A549 (cell line): Measurements from ENCODE around the gene TTF2. TPM values are rescaled to one million over a fixed set of nuclear protein-coding genes. Genes with fewer than 3 reads are reported as not detected.

Source experiments
- ATAC-seq, 2 experiments: fragments of 200-7000 bp in 1 of 2; fragments of >200 bp in 1 of 2; cut with Nextera tagmentation in 1 of 2; cut with Tn5 transposase in 1 of 2; 3 replicates each; pipeline versions ENCODE4 v1.8.0 to v1.9.1; 2018 to 2020; ENCODE audit warnings: mild to moderate bottlenecking in 1 of 2, moderate library complexity in 1 of 2
- CTCF ChIA-PET: fragments of 300-600 bp; sonication (Branson Sonifier 250); formaldehyde crosslinking; extraction: SDS; loops from one replicate; lab custom pipeline; 2021; ENCODE audit warnings: antibody characterized with exemption, inconsistent platforms; lab: Yijun Ruan, JAX
- POLR2A ChIA-PET: fragments of 350-600 bp; formaldehyde crosslinking; extraction: SDS; loops from one replicate; lab custom pipeline; 2021; ENCODE audit warnings: antibody characterized with exemption, inconsistent platforms; lab: Yijun Ruan, JAX
- DNase-seq, 2 experiments: peaks; one replicate each; pipeline versions ENCODE4 v3.0.0 to v3.0.0-alpha.2; 2011 to 2016; ENCODE audit warnings: low read depth in 1 of 2, low spot score in 1 of 2
- FAIRE-seq: peaks from 2 replicates; lab custom pipeline; 2011; peaks lifted over from hg19 to GRCh38; lab: Jason Lieb, UNC
- H3K27ac ChIP-seq, 2 experiments: fragments of >200 bp; sonication (Bioruptor Twin); formaldehyde crosslinking; 3 replicates each; pipeline ENCODE4 v1.5.1; 2016 to 2017
- H3K4me1 ChIP-seq: fragments of >200 bp; sonication (Bioruptor Twin); formaldehyde crosslinking; 3 replicates; pipeline ENCODE4 v1.6.1; 2016
- H3K4me2 ChIP-seq: fragments of >200 bp; sonication (Bioruptor Twin); formaldehyde crosslinking; 3 replicates; pipeline ENCODE4 v1.6.1; 2016
- H3K4me3 ChIP-seq: fragments of >200 bp; sonication (Bioruptor Twin); formaldehyde crosslinking; 3 replicates; pipeline ENCODE4 v1.5.1; 2016
- H3K9me3 ChIP-seq: fragments of >200 bp; sonication (Bioruptor Twin); formaldehyde crosslinking; 3 replicates; pipeline ENCODE4 v1.6.1; 2016
- BHLHE40 ChIP-seq: IDR thresholded peaks from 2 replicates; pipeline ENCODE4 v1.6.1; 2012; ENCODE audit warnings: low read depth, low read length, inconsistent platforms
- CEBPB ChIP-seq, 2 experiments: fragments of >200 bp in 1 of 2; sonication (Bioruptor Twin) in 1 of 2; formaldehyde crosslinking in 1 of 2; IDR thresholded peaks; 2 replicates each; pipeline ENCODE4 v1.6.1; 2012 to 2016
- CHD2 ChIP-seq: fragments of 150-350 bp; IDR thresholded peaks from 2 replicates; pipeline ENCODE4 v1.6.1; 2014; ENCODE audit warnings: low read length; ENCODE audit not compliant: partially characterized antibody
- EHF ChIP-seq: fragments of 250-450 bp; sonication (Bioruptor Pico); IDR thresholded peaks from 2 replicates; pipeline ENCODE4 v1.5.0; 2020; ENCODE audit warnings: mild to moderate bottlenecking
- EHMT2 ChIP-seq: fragments of 200-600 bp; sonication (generic); IDR thresholded peaks from 2 replicates; pipeline ENCODE4 v1.6.1; 2016; ENCODE audit warnings: antibody characterized with exemption, low read depth, mild to moderate bottlenecking, moderate library complexity
- FOSB ChIP-seq: fragments of 250-450 bp; sonication (Bioruptor Pico); IDR thresholded peaks from 2 replicates; pipeline ENCODE4 v1.5.0; 2020; ENCODE audit warnings: mild to moderate bottlenecking, moderate library complexity
- HDAC2 ChIP-seq: fragments of 200-600 bp; sonication (generic); IDR thresholded peaks from 2 replicates; pipeline ENCODE4 v1.6.1; 2016
- HOXB5 ChIP-seq: fragments of 250-450 bp; sonication (Bioruptor Pico); IDR thresholded peaks from 2 replicates; pipeline ENCODE4 v1.5.0; 2020; ENCODE audit warnings: mild to moderate bottlenecking, moderate library complexity
- JUN ChIP-seq, 2 experiments: fragments of >200 bp; sonication (Bioruptor Twin); formaldehyde crosslinking; IDR thresholded peaks; 2 replicates in 1 of 2; 3 replicates in 1 of 2; pipeline ENCODE4 v1.6.1; 2016 to 2017
- KDM5A ChIP-seq: fragments of 200-600 bp; sonication (generic); IDR thresholded peaks from 2 replicates; pipeline ENCODE4 v1.6.1; 2016; ENCODE audit warnings: antibody characterized with exemption, mild to moderate bottlenecking
- MAZ ChIP-seq: fragments of 150-350 bp; IDR thresholded peaks from 2 replicates; pipeline ENCODE4 v1.6.1; 2014; ENCODE audit warnings: antibody characterized with exemption, low read depth, low read length, borderline replicate concordance
- MYC ChIP-seq: IDR thresholded peaks from 2 replicates; pipeline ENCODE4 v1.6.1; 2012; ENCODE audit warnings: mild to moderate bottlenecking, inconsistent platforms, low read length, improper control_type of control experiment, borderline replicate concordance
- NFE2L2 ChIP-seq: fragments of 150-350 bp; conservative IDR thresholded peaks from 2 replicates; pipeline ENCODE4 v1.6.1; 2014; ENCODE audit warnings: low read length
- PHF8 ChIP-seq: fragments of 200-600 bp; sonication (generic); IDR thresholded peaks from 2 replicates; pipeline ENCODE4 v1.6.1; 2016; ENCODE audit warnings: low read depth, mild to moderate bottlenecking, antibody characterized with exemption, moderate library complexity, borderline replicate concordance
- POLR2A ChIP-seq: IDR thresholded peaks from 2 replicates; pipeline ENCODE4 v1.6.1; 2012; ENCODE audit warnings: mild to moderate bottlenecking, low read length
- POLR2AphosphoS2 ChIP-seq: conservative IDR thresholded peaks from 2 replicates; pipeline ENCODE4 v1.6.1; 2012; ENCODE audit warnings: low read length, improper control_type of control experiment, inconsistent platforms
- RCOR1 ChIP-seq: fragments of 150-350 bp; IDR thresholded peaks from 2 replicates; pipeline ENCODE4 v1.6.1; 2014; ENCODE audit warnings: antibody characterized with exemption, low read length, low read depth
- RFX5 ChIP-seq: fragments of 450-650 bp; IDR thresholded peaks from 2 replicates; pipeline ENCODE4 v1.7.1; 2014; ENCODE audit warnings: antibody characterized with exemption, mild to moderate bottlenecking, moderate library complexity
- RNF2 ChIP-seq: fragments of 200-600 bp; sonication (generic); IDR thresholded peaks from 2 replicates; pipeline ENCODE4 v1.6.1; 2016; ENCODE audit warnings: low read depth, mild to moderate bottlenecking, antibody characterized with exemption, moderate library complexity, borderline replicate concordance
- SMC3 ChIP-seq: fragments of >200 bp; sonication (Bioruptor Twin); formaldehyde crosslinking; IDR thresholded peaks from 3 replicates; pipeline ENCODE4 v1.6.1; 2018; ENCODE audit warnings: inconsistent platforms
- SREBF2 ChIP-seq: fragments of 450-650 bp; IDR thresholded peaks from 2 replicates; pipeline ENCODE4 v1.6.1; 2014; ENCODE audit warnings: mild to moderate bottlenecking, moderate library complexity
- TFCP2L1 ChIP-seq: fragments of 250-450 bp; sonication (Bioruptor Pico); IDR thresholded peaks from 2 replicates; pipeline ENCODE4 v1.5.0; 2021; ENCODE audit warnings: mild to moderate bottlenecking
- TP53 ChIP-seq: fragments of 250-450 bp; sonication (Bioruptor Pico); IDR thresholded peaks from 2 replicates; pipeline ENCODE4 v1.5.0; 2021; ENCODE audit warnings: mild to moderate bottlenecking, moderate library complexity
- WGBS: methylation state at CpG from one replicate; pipeline ENCODE4 v1.1.6; 2017; ENCODE audit errors: missing lambda C conversion rate; 5-methylcytosine and 5-hydroxymethylcytosine counted together
- polyA plus RNA-seq, 4 experiments: library from polyadenylated mRNA; depleted of rRNA in 3 of 4; stranded (reverse); fragments of >200 nt; fragmentation: RNase III in 1 of 4; extraction: RNeasy Plus Mini Kit Qiagen cat#74134 plus additional on column Dnase treatment in 1 of 4; gene quantifications; 2 replicates in 3 of 4; 3 replicates in 1 of 4; pipeline ENCODE4 v1.2.3, GENCODE V29; 2011 to 2017
- TF ChIP-seq, protein P1 (sequence below): IDR thresholded peaks from 2 replicates; pipeline ENCODE4 v1.6.1; 2012
- TF ChIP-seq, protein P2 (sequence below): fragments of 450-650 bp; IDR thresholded peaks from 2 replicates; pipeline ENCODE4 v1.6.1; 2014; ENCODE audit warnings: antibody characterized with exemption
- TF ChIP-seq, protein P3 (sequence below): IDR thresholded peaks from 2 replicates; pipeline ENCODE4 v1.6.1; 2012; ENCODE audit warnings: low read depth, borderline replicate concordance
- TF ChIP-seq, protein P4 (sequence below): fragments of 150-350 bp; IDR thresholded peaks from 2 replicates; pipeline ENCODE4 v1.6.1; 2014; ENCODE audit warnings: low read depth, mild to moderate bottlenecking, low read length
- TF ChIP-seq, protein P5 (sequence below): fragments of 250-450 bp; sonication (Bioruptor Pico); IDR thresholded peaks from 2 replicates; pipeline ENCODE4 v1.5.0; 2020; ENCODE audit warnings: low read depth, mild to moderate bottlenecking, moderate library complexity
- TF ChIP-seq, protein P6 (sequence below): IDR thresholded peaks from 2 replicates; pipeline ENCODE4 v1.6.1; 2012
- TF ChIP-seq, protein P7 (sequence below): fragments of >200 bp; sonication (Bioruptor Twin); formaldehyde crosslinking; IDR thresholded peaks from 3 replicates; pipeline ENCODE4 v1.6.1; 2016
- TF ChIP-seq, protein P8 (sequence below): fragments of 250-450 bp; sonication (Bioruptor Pico); IDR thresholded peaks from 2 replicates; pipeline ENCODE4 v1.5.0; 2021; ENCODE audit warnings: mild to moderate bottlenecking, moderate library complexity, borderline replicate concordance

Gene TTF2
- polyA plus RNA-seq, 2 of the 4 experiments (the other 2 are of a cell fraction) = 16.5 to 26.6 TPM

DNA sequence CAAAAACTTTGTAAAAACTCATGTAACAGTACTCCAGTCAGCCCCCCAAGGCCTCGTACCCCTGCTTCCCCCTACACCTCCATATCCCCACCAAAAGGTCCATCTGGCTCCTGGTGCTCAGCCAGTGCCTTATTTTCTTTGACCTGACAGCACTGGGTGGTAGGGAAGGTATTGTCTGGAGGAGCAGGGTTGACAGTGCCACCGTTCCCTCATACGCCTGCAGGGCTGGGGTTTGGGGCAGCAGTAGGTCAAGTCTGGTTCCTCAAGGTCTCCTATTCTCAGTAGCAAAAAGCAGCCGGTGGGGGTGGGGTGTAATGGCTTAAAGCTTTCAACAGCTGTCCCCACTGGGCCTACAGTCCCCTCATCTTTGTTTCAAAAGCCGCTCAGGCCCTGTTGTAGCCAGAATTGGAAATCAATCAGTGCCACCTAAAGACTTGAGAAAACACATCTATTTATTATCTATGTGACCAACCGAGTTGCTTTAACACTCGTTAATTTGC lies 25.3 kb upstream of the TTF2 start (continued):
- TF ChIP-seq, protein P1, sequence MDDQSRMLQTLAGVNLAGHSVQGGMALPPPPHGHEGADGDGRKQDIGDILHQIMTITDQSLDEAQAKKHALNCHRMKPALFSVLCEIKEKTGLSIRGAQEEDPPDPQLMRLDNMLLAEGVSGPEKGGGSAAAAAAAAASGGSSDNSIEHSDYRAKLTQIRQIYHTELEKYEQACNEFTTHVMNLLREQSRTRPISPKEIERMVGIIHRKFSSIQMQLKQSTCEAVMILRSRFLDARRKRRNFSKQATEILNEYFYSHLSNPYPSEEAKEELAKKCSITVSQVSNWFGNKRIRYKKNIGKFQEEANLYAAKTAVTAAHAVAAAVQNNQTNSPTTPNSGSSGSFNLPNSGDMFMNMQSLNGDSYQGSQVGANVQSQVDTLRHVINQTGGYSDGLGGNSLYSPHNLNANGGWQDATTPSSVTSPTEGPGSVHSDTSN = no peak
- no peak for TF ChIP-seq TP53 (CRISPR knock-in tag)
- no peak for TF ChIP-seq JUN (IDR thresholded peaks at IDR 0.05)
- no peak for TF ChIP-seq TFCP2L1 (CRISPR knock-in tag)

DNA sequence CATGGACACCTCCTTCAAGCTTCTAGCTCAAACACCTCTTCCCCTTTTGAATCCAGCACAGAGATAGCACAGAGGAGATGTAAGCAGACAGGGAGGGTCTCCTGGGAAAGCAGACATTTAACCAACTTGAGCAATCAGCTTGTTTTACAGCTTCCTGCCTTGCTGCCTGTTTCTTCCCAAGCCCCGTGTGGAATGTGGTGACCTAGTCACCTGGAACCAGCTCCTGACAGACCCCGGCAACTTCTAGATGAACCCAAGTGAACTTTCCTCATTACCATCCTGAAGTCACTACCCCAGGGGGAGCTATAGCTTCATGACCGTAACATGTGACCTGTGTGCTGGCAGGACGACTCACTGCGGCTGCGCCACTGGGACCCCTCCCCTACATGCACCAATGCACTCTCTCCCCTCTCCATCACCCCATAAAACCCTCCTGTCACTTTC lies 24.1 kb upstream of the TTF2 start:
- TF ChIP-seq CHD2 (no peak), NFE2L2 (no peak), PHF8 (no peak), SREBF2 (no peak), KDM5A (no peak), SMC3 (no peak), TP53 (CRISPR knock-in tag) (no peak), BHLHE40 (no peak), EHMT2 (no peak), EHF (CRISPR knock-in tag) (no peak), HDAC2 (no peak), RFX5 (no peak), MYC (no peak), CEBPB (IDR thresholded peaks at IDR 0.05) (no peak), POLR2A (no peak), RCOR1 (no peak), HOXB5 (no peak)
- TF ChIP-seq, protein P2, sequence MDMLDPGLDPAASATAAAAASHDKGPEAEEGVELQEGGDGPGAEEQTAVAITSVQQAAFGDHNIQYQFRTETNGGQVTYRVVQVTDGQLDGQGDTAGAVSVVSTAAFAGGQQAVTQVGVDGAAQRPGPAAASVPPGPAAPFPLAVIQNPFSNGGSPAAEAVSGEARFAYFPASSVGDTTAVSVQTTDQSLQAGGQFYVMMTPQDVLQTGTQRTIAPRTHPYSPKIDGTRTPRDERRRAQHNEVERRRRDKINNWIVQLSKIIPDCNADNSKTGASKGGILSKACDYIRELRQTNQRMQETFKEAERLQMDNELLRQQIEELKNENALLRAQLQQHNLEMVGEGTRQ = no peak
- TF ChIP-seq, all 56 proteins: peak for 0
- no peaks in the 10 kb centered on the region for H3K9me3 ChIP-seq
- FAIRE-seq (no peak), DNase-seq (no peak), ATAC-seq (no peak)
- WGBS = 85% methylated on average over 6 of the region's 6 CpGs
- no peak overlapping the region for H3K4me2 ChIP-seq
- ChIA-PET CTCF (interaction anchor here (1.0 kb wide), 1 partner anchor 18 kb away, joined by 3 read pairs; no protein-coding TSS in a partner anchor), POLR2A (no interaction called here)
- H3K27ac ChIP-seq = no peak overlapping the region
- no peaks in the 10 kb centered on the region for H3K4me1 ChIP-seq
- no peak overlapping the region for H3K4me3 ChIP-seq

DNA sequence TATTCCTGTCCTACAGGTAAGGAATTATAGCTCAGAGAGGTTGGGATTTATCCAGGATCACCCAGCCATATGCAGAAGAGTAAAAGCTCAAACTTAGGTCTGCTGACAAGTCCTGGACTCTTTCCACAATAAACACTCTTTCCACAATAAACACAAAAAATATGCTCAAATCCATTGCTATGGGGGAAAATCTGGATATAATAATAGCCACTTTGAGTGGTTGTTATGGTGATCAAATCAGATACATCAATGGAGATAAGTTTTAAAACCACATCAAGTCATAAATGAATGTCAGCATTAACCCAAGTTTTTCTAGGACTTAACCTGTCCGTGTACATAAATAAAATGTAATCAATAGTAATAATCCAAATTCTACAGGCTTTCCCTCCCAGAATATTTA lies 22.3 kb upstream of the TTF2 start:
- ChIA-PET POLR2A (no interaction called here), CTCF (no interaction called here)
- Histone ChIP-seq H3K27ac (no peak overlapping the region), H3K4me3 (no peak overlapping the region), H3K9me3 (no peaks in the 10 kb centered on the region), H3K4me1 (no peaks in the 10 kb centered on the region), H3K4me2 (no peak overlapping the region)
- 74% methylated on average over 1 of the region's 1 CpG for WGBS
- ATAC-seq = no peak
- DNase-seq = no peak
- no peak for FAIRE-seq
- TF ChIP-seq FOSB (CRISPR knock-in tag) = no peak
- TF ChIP-seq POLR2AphosphoS2 = no peak
- TF ChIP-seq, protein P3, sequence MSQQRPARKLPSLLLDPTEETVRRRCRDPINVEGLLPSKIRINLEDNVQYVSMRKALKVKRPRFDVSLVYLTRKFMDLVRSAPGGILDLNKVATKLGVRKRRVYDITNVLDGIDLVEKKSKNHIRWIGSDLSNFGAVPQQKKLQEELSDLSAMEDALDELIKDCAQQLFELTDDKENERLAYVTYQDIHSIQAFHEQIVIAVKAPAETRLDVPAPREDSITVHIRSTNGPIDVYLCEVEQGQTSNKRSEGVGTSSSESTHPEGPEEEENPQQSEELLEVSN = no peak
- TF ChIP-seq CEBPB (IDR thresholded peaks at IDR 0.05) = no peak
- TF ChIP-seq, protein P4, sequence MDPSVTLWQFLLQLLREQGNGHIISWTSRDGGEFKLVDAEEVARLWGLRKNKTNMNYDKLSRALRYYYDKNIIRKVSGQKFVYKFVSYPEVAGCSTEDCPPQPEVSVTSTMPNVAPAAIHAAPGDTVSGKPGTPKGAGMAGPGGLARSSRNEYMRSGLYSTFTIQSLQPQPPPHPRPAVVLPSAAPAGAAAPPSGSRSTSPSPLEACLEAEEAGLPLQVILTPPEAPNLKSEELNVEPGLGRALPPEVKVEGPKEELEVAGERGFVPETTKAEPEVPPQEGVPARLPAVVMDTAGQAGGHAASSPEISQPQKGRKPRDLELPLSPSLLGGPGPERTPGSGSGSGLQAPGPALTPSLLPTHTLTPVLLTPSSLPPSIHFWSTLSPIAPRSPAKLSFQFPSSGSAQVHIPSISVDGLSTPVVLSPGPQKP = no peak
- no peak for TF ChIP-seq RNF2
- TF ChIP-seq, protein P5, sequence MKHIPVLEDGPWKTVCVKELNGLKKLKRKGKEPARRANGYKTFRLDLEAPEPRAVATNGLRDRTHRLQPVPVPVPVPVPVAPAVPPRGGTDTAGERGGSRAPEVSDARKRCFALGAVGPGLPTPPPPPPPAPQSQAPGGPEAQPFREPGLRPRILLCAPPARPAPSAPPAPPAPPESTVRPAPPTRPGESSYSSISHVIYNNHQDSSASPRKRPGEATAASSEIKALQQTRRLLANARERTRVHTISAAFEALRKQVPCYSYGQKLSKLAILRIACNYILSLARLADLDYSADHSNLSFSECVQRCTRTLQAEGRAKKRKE (CRISPR knock-in tag) = no peak
- TF ChIP-seq, protein P6, sequence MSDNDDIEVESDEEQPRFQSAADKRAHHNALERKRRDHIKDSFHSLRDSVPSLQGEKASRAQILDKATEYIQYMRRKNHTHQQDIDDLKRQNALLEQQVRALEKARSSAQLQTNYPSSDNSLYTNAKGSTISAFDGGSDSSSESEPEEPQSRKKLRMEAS = no peak
- TF ChIP-seq, protein P7, sequence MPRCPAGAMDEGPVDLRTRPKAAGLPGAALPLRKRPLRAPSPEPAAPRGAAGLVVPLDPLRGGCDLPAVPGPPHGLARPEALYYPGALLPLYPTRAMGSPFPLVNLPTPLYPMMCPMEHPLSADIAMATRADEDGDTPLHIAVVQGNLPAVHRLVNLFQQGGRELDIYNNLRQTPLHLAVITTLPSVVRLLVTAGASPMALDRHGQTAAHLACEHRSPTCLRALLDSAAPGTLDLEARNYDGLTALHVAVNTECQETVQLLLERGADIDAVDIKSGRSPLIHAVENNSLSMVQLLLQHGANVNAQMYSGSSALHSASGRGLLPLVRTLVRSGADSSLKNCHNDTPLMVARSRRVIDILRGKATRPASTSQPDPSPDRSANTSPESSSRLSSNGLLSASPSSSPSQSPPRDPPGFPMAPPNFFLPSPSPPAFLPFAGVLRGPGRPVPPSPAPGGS = no peak
- TF ChIP-seq MAZ = no peak
- TF ChIP-seq KDM5A = no peak
- no peak for TF ChIP-seq EHMT2
- TF ChIP-seq, protein P8, sequence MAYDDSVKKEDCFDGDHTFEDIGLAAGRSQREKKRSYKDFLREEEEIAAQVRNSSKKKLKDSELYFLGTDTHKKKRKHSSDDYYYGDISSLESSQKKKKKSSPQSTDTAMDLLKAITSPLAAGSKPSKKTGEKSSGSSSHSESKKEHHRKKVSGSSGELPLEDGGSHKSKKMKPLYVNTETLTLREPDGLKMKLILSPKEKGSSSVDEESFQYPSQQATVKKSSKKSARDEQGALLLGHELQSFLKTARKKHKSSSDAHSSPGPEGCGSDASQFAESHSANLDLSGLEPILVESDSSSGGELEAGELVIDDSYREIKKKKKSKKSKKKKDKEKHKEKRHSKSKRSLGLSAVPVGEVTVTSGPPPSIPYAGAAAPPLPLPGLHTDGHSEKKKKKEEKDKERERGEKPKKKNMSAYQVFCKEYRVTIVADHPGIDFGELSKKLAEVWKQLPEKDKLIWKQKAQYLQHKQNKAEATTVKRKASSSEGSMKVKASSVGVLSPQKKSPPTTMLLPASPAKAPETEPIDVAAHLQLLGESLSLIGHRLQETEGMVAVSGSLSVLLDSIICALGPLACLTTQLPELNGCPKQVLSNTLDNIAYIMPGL (CRISPR knock-in tag) = no peak
